ENCODE measurements around the gene NELL1. TPM values are rescaled to one million over a fixed set of nuclear protein-coding genes. Genes with fewer than 3 reads are reported as not detected.

NELL1 gene
- total RNA-seq, 1 donor from 2014 or later: not detected

DNA sequence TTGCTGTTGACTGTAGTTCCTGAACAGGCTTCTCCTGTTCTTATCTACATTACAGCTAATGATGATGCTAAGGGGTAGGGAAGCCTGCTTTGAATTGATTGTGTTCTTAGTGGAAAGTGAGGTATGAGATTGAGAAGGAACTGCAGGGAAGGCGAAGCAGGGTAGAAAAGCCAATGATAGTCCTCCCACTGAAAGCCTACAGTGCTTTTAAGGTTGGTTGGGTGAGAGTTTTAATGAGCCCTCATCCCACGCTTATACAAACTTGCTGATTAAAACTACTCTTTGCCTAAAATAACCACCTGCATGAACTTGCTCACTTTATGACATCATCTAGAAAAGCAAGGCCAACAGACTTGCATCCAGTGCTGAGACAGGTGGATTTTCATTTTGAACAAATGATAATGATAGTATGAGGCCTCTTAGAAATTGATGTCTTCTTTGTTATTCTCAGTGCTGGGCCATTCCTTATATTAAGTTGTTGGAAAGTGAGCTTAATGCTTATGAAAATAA lies 891.1 kb downstream of the NELL1 start:
- intact Hi-C loops (cut with DNase I): no loop called here
- no peak for DNase-seq (ENCODE audit: low spot score)

DNA sequence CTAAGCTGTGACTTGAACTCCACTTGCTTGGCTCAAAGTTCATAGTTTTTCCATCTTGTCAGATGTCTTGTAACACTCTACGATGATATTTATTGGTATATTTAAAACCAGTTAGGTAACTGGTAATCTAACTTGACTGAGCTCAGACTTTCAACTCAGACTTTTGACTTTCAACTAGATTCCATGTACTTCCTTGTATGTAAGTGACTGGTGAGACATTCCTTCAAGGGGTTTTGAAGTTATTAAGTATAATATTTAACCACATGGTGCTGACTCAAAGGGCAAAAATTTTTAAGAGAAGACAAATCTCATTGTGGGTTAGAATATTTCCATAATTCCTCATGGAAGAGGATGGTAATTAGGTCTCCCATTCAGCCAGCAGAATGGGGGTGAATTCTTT lies 892.2 kb downstream of the NELL1 start:
- DNase-seq (ENCODE audit: low spot score): no peak
- intact Hi-C loops (cut with DNase I): no loop called here

DNA sequence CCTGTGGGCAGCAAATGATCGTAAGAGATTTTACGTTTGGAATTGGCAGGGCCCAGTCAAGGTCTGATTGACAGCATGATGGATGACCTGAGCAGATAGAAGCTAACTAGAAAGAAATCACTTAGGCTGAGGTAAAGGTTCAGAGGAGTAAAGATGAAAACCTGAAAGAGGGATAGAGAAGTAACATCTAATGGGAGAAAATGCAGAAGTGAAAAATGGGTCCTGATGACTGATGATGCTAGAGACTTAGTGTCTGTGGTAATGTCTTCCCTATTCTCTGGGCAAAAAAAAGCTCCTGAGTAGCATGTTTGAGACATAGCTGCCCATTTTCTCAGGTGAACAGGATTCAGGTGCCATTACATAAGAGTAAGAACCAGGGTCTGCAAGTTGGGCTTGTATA lies 894.7 kb downstream of the NELL1 start:
- intact Hi-C loops (cut with DNase I): no loop called here
- DNase-seq (ENCODE audit: low spot score): no peak

DNA sequence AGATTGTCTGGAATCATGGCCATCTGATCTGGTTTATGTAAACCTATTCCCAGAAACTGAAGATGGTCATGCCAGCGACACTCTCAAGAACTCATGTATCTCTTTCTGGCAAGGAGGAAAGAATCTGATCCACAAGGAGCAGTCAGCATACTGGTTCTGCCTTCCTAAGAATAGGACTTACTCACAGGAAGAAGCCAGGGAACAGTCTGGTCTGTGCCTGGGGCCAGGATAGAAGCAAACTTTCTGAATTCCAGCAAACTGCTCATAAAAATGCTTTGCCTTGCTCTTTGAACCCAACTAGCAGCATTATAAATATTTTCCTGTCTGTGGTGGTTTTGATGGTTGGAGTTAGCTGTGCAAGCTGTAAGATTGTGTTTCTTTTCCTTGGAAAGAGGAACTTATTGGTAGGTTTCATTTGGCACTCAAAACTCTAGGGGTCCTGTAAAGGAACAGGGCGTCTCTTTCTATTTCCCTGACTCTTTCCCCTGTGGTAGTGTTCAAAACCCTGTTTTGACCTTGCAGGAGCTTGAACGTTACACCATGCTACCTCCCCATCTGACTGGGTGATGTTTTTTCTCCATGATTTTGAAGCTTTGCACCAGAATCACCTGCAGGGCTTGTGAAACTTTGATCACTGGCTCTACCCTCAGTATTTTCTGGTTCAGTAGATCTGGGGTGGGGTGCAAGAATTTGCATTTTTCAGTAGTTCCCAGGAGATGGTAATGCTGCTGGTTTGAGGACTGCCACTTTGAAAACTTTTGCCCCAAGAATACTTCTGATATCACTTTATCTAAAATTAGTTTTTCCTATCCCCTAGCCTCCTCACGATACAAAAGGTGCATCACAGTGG lies 895.7 kb downstream of the NELL1 start:
- DNase-seq (ENCODE audit: low spot score): no peak
- intact Hi-C loops (cut with DNase I): no loop called here

DNA sequence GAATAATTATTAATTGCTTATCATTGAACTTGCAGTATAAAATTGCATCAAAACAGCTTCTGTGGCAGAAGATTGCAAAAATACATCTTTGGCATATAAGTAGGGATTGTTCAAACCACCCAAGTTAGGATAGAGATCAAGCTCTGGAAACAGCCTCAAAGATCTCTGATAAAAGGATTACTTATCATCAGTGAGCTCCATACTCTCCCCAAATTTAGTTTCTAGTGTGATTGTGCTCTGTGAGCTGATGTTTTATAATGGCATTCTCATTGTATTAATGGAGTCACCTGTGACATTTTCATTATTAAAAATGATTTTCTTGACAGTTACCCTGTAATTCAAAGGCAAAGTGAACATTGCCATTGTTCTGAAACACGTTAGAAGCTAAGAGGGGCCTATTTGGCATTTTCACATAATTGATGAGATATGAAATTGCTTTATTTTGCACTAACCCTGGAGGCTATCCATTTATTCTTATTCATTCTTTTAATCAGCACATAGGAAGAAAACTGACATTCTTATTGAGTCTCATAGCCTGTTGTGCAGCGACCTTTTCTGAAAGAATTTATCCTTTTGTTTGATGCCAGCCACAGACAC lies 897.2 kb downstream of the NELL1 start:
- intact Hi-C loops (cut with DNase I): no loop called here
- DNase-seq (ENCODE audit: low spot score): no peak

DNA sequence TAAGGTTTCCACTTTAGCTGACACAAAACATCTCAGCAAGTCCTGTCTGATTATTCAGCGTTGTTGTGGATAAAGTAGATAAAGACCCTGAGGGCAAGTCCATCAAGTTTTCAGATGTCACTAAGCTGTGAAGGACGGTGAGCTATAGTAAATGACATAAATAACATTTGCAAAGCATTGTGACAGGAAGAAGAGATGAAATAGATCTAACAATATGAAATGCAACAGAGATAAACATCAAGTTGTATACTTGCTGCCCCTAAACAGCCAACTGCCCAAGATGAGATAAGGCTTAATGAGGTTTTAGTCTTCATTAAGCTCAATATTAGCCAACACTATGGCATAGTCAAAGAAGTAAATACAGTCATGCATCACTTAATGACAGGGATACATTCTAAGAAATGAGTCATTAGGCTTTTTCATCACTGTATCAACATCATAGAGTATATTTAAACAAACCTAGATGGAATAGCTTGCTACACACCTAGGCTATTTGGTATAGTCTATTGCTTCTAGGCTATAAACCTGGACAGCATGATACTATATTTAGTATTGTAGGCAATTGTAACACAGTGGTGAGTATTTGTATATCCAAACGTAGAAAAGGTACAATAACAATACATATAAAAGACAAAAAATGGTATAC lies 898.4 kb downstream of the NELL1 start:
- intact Hi-C loops (cut with DNase I): no loop called here
- DNase-seq (ENCODE audit: low spot score): no peak

DNA sequence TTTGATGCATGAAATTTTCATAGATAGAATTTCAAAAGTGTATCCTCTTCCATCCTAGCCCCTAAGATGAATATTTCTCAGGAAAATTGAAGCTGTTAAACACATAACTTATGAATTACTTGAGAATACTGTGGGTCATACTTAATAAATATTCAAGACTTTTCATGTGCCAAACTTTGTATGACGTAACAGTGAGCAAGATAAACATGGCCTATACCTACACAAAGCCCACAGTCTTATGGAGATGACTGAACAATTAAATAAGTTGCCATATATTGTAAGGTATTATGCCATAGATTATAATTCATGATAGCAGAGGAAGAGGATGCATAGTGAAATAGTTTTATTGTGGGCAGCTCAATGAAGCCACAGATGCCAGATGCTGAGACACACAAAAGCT lies 902.8 kb downstream of the NELL1 start:
- DNase-seq (ENCODE audit: low spot score): no peak
- intact Hi-C loops (cut with DNase I): no loop called here

DNA sequence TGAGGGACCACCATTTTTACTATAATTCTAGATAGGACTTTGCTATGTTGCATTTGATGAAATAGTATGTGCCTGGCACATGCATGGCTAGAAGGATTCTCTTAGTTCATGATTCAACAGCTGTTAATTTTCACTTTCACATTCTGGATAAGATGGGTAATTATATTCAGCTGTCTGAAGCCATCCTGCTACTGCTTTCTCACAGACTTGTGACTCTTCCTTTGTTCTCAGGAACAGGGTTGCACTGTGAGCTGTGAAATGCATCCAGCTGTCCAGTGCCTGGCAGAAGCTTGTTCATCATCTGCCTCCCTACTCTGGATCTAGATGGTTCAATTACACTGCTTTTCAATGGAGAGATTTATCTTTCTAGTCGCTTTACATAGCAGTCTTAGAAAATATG lies 913.4 kb downstream of the NELL1 start:
- no peak for DNase-seq (ENCODE audit: low spot score)
- intact Hi-C loops (cut with DNase I): no loop called here

DNA sequence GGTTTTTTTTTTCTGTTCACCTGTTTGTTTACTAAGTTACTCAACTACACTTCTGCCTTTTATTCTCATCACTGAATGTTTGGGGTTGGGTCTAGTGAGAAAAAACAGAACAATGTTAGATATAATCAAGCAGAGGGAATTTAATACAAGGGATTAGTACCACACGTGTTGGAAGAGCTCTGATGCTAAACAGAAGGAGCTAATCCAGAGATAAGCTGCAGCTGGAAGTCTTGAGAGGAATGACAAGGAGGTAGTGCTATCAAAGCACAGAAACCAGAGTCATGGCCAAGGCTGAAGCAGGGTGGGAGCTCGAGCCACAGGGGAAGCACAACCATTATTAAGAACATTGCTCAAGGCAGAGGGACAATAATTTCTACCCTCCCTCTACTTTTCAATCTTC lies 919.4 kb downstream of the NELL1 start:
- intact Hi-C loops (cut with DNase I): no loop called here
- DNase-seq (ENCODE audit: low spot score): no peak

DNA sequence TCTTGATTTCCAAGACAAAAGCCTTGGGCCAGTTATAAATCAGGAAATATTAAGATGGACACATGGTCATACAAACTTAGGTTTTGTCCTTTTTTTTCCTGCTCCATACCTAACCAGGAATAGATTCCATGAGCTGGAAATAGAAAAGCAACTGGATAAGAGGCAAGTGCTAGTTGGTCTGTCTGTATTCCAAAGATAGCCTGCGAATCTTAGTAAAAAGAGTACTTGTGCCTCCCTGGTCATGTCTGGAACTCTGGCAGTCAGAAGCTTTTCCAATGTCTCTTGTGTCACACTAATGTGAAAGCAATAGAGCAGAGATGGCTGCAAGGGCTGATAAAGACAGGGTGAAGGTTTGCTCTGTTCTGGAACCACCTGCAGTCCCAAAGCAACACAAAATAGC lies 933.3 kb downstream of the NELL1 start:
- intact Hi-C loops (cut with DNase I): no loop called here
- DNase-seq (ENCODE audit: low spot score): no peak

DNA sequence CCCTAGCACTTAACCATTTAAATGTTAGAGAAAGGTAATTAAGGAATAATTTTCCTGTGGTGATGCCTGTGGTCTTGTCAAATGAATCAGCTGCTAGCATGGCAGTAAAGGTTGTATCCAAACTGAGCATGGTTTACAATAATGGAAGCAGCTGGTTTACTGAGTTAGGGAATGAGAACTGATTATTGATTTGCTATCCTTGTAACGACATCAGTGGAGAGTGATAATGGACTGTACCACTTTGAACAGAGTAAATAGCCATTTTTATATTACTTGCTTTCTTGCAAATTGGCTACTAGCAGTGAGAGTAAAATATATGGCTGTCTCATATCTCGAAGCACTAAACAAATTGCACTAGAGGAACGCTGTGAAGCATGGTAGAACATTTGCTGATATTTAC lies 934.5 kb downstream of the NELL1 start:
- DNase-seq (ENCODE audit: low spot score): no peak
- intact Hi-C loops (cut with DNase I): no loop called here

DNA sequence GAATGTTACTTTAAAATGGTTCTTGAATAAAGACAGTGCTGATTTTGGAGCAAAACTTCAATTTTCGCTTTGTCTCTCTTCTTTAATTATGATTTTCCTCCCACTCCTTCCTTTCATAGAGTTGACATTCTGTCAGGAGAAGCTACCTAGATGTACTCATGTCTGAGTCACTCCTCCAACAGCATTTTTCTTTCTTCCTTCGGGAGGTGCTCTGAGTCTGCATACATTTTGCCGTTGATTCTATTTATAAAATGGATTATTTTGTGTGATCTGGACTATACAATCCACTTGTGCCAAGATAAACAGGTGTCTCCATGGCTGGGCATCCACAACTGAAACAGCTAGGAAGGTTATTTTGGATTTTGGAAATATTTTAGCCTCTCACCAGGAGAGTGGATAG lies 935.2 kb downstream of the NELL1 start:
- DNase-seq (ENCODE audit: low spot score): no peak
- intact Hi-C loops (cut with DNase I): no loop called here

DNA sequence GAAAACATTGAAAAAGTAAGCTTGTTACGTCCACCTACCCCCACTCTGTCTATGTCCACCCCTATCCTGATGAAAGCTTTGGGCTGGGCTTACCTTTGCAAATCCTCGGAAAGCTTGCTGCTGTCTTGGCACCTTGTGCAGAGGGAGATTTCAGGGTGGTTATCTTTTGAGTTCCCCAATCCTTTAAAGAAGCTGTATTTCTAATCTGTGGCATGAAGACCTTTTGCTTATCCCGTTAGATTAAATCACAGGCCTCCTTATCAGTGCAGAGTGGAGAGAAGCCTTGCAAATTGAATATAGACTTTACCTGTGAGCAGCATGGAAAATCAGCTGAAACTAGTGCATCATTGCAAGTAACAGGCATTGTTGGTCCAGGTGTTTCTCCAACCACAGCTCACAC lies 942.9 kb downstream of the NELL1 start:
- no peak for DNase-seq (ENCODE audit: low spot score)
- intact Hi-C loops (cut with DNase I): no loop called here

DNA sequence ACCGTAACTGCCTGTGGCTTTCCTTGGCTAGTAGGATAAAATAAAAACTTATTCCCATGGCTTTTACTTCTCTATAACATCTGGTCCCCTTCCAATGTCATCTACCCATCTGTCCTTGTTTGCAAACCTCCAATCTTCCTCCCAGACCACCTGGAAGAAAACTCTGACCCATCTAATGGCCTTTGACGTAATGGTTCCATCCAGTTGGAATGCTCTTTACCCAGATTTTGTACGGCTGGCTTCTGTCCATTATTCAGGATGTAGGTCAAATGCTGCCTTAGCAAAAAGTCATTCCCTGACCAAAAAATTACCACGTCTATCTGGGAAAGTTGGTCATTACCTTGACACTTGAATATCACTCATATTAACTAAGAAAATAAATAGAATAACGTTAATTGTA lies 945.6 kb downstream of the NELL1 start:
- no peak for DNase-seq (ENCODE audit: low spot score)
- intact Hi-C loops (cut with DNase I): no loop called here

DNA sequence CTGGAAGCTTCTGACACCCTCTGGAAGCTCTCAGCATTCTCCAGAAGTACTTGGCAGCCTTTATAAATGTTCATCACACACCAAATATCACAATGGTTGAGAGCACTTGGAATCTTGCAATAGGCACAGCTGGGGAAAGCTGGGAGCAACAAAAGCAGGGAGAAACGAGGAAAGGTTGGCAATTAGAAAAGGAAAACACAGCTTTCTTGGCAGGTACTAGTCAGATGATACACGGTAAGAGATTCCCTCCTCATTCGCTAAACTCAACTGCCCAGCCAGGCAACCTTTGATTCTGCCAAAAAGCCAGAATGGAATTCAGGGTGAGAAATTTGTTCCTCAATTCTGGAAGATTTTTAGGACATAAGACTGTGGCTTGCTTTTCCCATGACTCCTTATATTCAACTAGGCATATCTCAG lies 946.6 kb downstream of the NELL1 start:
- intact Hi-C loops (cut with DNase I): no loop called here
- no peak for DNase-seq (ENCODE audit: low spot score)

DNA sequence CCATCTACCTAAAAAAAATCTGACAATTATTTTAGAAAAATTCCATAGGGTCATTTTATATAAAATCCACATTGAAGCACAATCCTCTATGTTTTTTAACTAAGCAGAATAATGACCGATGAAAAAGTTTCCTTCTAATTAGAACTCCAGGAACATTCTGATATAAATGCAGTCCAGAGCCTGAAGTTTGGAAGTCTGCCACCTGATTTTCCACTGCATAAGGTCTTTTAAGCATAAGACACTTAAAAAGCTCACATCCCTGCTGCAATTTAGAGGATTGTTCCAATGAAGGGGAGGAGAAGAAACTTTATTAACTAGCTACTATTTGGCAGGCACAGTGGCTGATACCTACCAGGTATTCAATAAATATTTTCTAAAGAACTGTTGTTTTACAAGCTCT lies 953.2 kb downstream of the NELL1 start:
- intact Hi-C loops (cut with DNase I): no loop called here
- DNase-seq (ENCODE audit: low spot score): no peak

DNA sequence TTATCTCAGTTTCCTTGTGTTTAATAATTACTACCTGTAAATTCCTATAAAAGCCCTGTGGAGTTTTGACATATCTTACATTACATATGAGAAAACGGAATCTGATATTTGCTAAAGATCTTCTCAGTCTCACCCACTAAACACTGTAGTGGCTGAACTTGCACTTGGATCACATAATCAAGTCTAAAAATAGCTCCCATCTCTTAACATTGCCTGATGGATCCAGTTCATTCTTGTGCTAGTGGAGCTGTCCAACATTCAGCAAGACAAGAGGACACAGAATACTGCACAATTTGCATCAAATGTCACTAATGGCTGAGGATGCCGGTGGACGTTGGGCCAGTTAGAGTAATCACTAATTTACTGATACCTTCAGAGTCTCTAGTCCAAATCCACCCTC lies 953.6 kb downstream of the NELL1 start:
- DNase-seq (ENCODE audit: low spot score): no peak
- intact Hi-C loops (cut with DNase I): no loop called here

All from cardiac septum (tissue), 1 donor.